Thymus (tissue), 11 donors: ENCODE data around the gene IDH3G. TPM values are rescaled to one million over a fixed set of nuclear protein-coding genes. Genes with fewer than 3 reads are reported as not detected.

Experiments
- DNase-seq, 9 donors: peaks; one replicate each; pipeline ENCODE4 v3.0.0-alpha.2; 2013; ENCODE audit warnings: low spot score in 9 of 9, low read depth in 6 of 9, missing footprints in 1 of 9
- H3K27ac ChIP-seq, 2 donors: one replicate each; pipeline ENCODE4 v1.5.1; 2013; ENCODE audit warnings: control low read depth in 1 of 2, low read depth in 1 of 2, low read length in 1 of 2, mild to moderate bottlenecking in 1 of 2, moderate library complexity in 1 of 2
- H3K27me3 ChIP-seq, 2 donors: one replicate each; pipeline ENCODE4 v1.5.1; 2013; ENCODE audit warnings: low read length in 1 of 2; ENCODE audit not compliant: control insufficient read depth in 2 of 2, insufficient read depth in 1 of 2
- H3K36me3 ChIP-seq, 2 donors: one replicate each; pipeline ENCODE4 v1.5.1; 2013; ENCODE audit warnings: low read length in 1 of 2, mild to moderate bottlenecking in 1 of 2, moderate library complexity in 1 of 2; ENCODE audit not compliant: control insufficient read depth in 2 of 2, insufficient read depth in 2 of 2
- H3K4me1 ChIP-seq, 2 donors: one replicate each; pipeline ENCODE4 v1.5.1; 2013; ENCODE audit warnings: low read length in 2 of 2; ENCODE audit not compliant: control insufficient read depth in 2 of 2, insufficient read depth in 2 of 2
- H3K4me3 ChIP-seq, 2 donors: one replicate each; pipeline ENCODE4 v1.5.1; 2013; ENCODE audit warnings: low read length in 2 of 2, control low read depth in 1 of 2, mild to moderate bottlenecking in 1 of 2
- H3K9me3 ChIP-seq, 2 donors: one replicate each; pipeline ENCODE4 v1.5.1; 2013; ENCODE audit warnings: low read length in 1 of 2, mild to moderate bottlenecking in 1 of 2; ENCODE audit not compliant: control insufficient read depth in 2 of 2, insufficient read depth in 1 of 2
- WGBS: extraction: QIAGEN DNeasy Blood & Tissue Kit; methylation state at CpG from one replicate; pipeline ENCODE4 v1.1.7; 2013; 5-methylcytosine and 5-hydroxymethylcytosine counted together
- polyA plus RNA-seq: library from polyadenylated mRNA; stranded (reverse); fragments of 200-250 nt; gene quantifications from one replicate; pipeline ENCODE4 v1.2.3, GENCODE V29; 2013
- total RNA-seq: library from RNA; stranded (reverse); fragments of 120-200 nt; gene quantifications from one replicate; pipeline ENCODE4 v1.2.4, GENCODE V29; 2013
- donor health status: healthy.

Gene IDH3G
- total and polyA plus RNA-seq, 2 donors: 37.5 to 39.2 TPM

- no peak for DNase-seq
- Histone ChIP-seq H3K9me3 (no peaks in the 10 kb centered on the region), H3K27ac (no peak overlapping the region), H3K4me3 (no peak overlapping the region), H3K4me1 (no peaks in the 10 kb centered on the region), H3K36me3 (peaks cover 22 to 49% of the 10 kb centered on the region in 2 donors), H3K27me3 (peaks cover 0 to 25% of the 10 kb centered on the region in 2 donors)
- 96% methylated on average over 24 of the region's 24 CpGs for WGBS
These were observed 10.7 kb downstream of the IDH3G start for GRCh38 chrX:153783378-153784013.

GRCh38 chrX:153782871-153783270, 11.3 kb downstream of the IDH3G start:
- no peaks in the 10 kb centered on the region for H3K4me1 ChIP-seq
- no peak for DNase-seq
- no peak overlapping the region for H3K4me3 ChIP-seq
- H3K9me3 ChIP-seq: no peaks in the 10 kb centered on the region
- H3K27me3 ChIP-seq: peaks cover 0 to 25% of the 10 kb centered on the region in 2 donors
- WGBS: 97% methylated on average over 14 of the region's 14 CpGs
- H3K36me3 ChIP-seq: peaks cover 17 to 42% of the 10 kb centered on the region in 2 donors
- H3K27ac ChIP-seq: no peak overlapping the region

GRCh38 chrX:153782313-153782712, 11.9 kb downstream of the IDH3G start:
- DNase-seq: no peak
- H3K9me3 ChIP-seq: no peaks in the 10 kb centered on the region
- no peak overlapping the region for H3K27ac ChIP-seq
- peaks cover 14 to 37% of the 10 kb centered on the region in 2 donors for H3K36me3 ChIP-seq
- 95% methylated on average over 11 of the region's 11 CpGs for WGBS
- no peaks in the 10 kb centered on the region for H3K4me1 ChIP-seq
- peaks cover 0 to 30% of the 10 kb centered on the region in 2 donors for H3K27me3 ChIP-seq
- H3K4me3 ChIP-seq: no peak overlapping the region

GRCh38 chrX:153781428-153782047, 12.6 kb downstream of the IDH3G start:
- H3K27me3 ChIP-seq: peaks cover 0 to 30% of the 10 kb centered on the region in 2 donors
- H3K4me1 ChIP-seq: no peaks in the 10 kb centered on the region
- no peak overlapping the region for H3K27ac ChIP-seq
- no peaks in the 10 kb centered on the region for H3K9me3 ChIP-seq
- no peak overlapping the region for H3K4me3 ChIP-seq
- WGBS: 92% methylated on average over 24 of the region's 24 CpGs
- peaks cover 11 to 29% of the 10 kb centered on the region in 2 donors for H3K36me3 ChIP-seq
- DNase-seq: no peak

GRCh38 chrX:153780678-153781427, 13.3 kb downstream of the IDH3G start, which contains the start of gene SRPK3:
TSS of gene SRPK3 (plus strand) at chrX:153781041. CDS start at chrX:153781087, 46 bp downstream.
- no peak for DNase-seq
- Histone ChIP-seq H3K27ac (no peak within 1 kb of the TSS), H3K27me3 (peaks cover 0 to 30% of the 10 kb centered on the region in 2 donors), H3K36me3 (peaks cover 5 to 22% of the 10 kb centered on the region in 2 donors), H3K4me3 (no peak within 1 kb of the TSS), H3K4me1 (no peaks in the 10 kb centered on the region), H3K9me3 (no peaks in the 10 kb centered on the region)
- 43% methylated on average over 52 of the region's 52 CpGs for WGBS

- DNase-seq: no peak
- Histone ChIP-seq H3K9me3 (no peaks in the 10 kb centered on the region), H3K4me3 (no peak overlapping the region), H3K36me3 (peaks cover 0 to 15% of the 10 kb centered on the region in 2 donors), H3K4me1 (no peaks in the 10 kb centered on the region), H3K27ac (no peak overlapping the region), H3K27me3 (peaks cover 0 to 30% of the 10 kb centered on the region in 2 donors)
- WGBS: 63% methylated on average over 18 of the region's 18 CpGs
These were observed 14.1 kb downstream of the IDH3G start for GRCh38 chrX:153779891-153780677.

- Histone ChIP-seq H3K27me3 (peaks cover 0 to 30% of the 10 kb centered on the region in 2 donors), H3K27ac (no peak overlapping the region), H3K9me3 (no peaks in the 10 kb centered on the region), H3K4me3 (no peak overlapping the region), H3K36me3 (peaks cover 0 to 5% of the 10 kb centered on the region in 2 donors), H3K4me1 (no peaks in the 10 kb centered on the region)
- no peak for DNase-seq
- WGBS: 88% methylated on average over 16 of the region's 16 CpGs
These were observed 15.5 kb downstream of the IDH3G start for GRCh38 chrX:153778684-153779101.

- no peak for DNase-seq
- WGBS: 80% methylated on average over 17 of the region's 17 CpGs
These were observed 16.0 kb downstream of the IDH3G start for GRCh38 chrX:153778181-153778580.

More at GRCh38 chrX:153778181-153778580, 16.0 kb downstream of the IDH3G start:
- no peaks in the 10 kb centered on the region for H3K4me1 ChIP-seq
- H3K9me3 ChIP-seq: no peaks in the 10 kb centered on the region
- H3K27ac ChIP-seq: no peak overlapping the region
- H3K27me3 ChIP-seq: peaks cover 0 to 30% of the 10 kb centered on the region in 2 donors
- no peak overlapping the region for H3K4me3 ChIP-seq
- H3K36me3 ChIP-seq: no peaks in the 10 kb centered on the region
